Fibroblast of villous mesenchyme (primary cell): Measurements from ENCODE around the gene SLC22A31. TPM values are rescaled to one million over a fixed set of nuclear protein-coding genes. Genes with fewer than 3 reads are reported as not detected.
A peak's percentile ranks its signal among the peaks of the same experiment; 100 is the strongest.

ENCODE experiments used
- DNase-seq: peaks from one replicate; pipeline ENCODE4 v3.0.0-alpha.2; 2010; ENCODE audit warnings: low read depth
- H3K4me3 ChIP-seq: 2 replicates; pipeline ENCODE4 v1.5.1; 2011; ENCODE audit warnings: low read depth, mild to moderate bottlenecking, low read length
- total RNA-seq: library from RNA; depleted of rRNA; stranded (reverse); fragments of >200 nt; gene quantifications from 2 replicates; pipeline ENCODE4 v1.2.3, GENCODE V29; 2012
- TF ChIP-seq, protein P1 (sequence below): IDR thresholded peaks from 2 replicates; pipeline ENCODE4 v1.5.1; 2012; ENCODE audit warnings: low read depth, mild to moderate bottlenecking, low read length; ENCODE audit not compliant: insufficient read depth

The SLC22A31 gene
- total RNA-seq, 1 donor = under 0.01 TPM

DNA sequence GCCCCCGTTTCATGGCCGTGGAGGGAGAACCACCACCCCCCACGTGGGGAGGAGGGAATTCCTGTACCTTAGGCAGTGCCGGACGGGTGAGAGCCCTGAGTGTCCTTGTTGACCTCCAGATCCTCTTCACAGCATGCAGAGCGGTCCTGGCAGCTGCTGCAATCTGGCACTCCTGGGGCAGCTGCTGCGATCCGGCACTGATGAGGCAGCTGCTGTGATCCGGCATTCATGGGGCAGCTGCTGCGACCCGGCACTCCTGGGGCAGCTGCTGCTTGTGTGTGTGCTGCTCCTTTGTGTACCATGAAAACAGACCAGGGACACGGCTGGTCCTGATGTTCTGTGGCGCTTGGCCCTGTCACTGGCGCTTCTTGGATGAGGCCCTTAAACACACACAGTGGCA lies 29.9 kb upstream of the SLC22A31 start:
- H3K4me3 ChIP-seq = no peak overlapping the region
- TF ChIP-seq, protein P1, sequence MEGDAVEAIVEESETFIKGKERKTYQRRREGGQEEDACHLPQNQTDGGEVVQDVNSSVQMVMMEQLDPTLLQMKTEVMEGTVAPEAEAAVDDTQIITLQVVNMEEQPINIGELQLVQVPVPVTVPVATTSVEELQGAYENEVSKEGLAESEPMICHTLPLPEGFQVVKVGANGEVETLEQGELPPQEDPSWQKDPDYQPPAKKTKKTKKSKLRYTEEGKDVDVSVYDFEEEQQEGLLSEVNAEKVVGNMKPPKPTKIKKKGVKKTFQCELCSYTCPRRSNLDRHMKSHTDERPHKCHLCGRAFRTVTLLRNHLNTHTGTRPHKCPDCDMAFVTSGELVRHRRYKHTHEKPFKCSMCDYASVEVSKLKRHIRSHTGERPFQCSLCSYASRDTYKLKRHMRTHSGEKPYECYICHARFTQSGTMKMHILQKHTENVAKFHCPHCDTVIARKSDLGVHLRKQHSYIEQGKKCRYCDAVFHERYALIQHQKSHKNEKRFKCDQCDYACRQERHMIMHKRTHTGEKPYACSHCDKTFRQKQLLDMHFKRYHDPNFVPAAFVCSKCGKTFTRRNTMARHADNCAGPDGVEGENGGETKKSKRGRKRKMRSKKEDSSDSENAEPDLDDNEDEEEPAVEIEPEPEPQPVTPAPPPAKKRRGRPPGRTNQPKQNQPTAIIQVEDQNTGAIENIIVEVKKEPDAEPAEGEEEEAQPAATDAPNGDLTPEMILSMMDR = no peak
- no peak for DNase-seq

DNA sequence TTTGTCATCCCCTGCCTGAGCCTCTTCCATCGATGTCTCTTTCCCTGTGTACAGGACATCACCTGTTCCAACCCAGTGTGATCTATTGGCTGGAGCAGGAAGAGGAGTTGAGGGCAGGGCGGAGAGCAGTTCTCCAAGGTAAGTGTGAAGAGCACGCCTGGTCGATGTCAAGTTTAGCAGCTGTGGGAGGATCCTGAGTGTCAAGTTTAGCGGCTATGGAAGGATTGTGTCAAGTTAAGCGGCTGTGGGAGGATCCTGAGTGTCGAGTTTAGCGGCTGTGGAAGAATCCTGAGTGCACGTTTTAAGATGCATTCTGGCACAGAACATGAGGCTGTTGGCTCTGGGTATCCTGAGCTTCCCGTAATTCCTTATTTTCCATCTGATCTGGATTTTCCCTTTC lies 24.3 kb upstream of the SLC22A31 start:
- DNase-seq = no peak
- TF ChIP-seq, protein P1 = no peak
- no peak overlapping the region for H3K4me3 ChIP-seq

DNA sequence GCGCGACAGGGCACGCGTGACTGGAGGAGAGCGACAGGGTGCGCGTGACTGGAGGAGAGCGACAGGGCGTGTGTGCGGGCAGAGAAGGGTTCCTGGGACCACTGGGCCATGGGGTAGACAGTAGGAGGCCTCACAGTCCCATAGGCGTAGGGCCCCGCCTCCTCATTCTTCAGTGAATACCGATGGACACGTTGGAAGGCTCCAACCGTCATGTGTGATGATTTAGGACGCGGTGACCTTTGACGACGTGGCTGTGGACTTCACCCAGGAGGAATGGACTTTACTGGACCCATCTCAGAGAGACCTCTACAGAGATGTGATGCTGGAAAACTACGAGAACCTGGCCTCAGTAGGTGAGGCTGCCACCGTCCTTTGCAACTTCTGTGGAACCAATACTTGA lies 22.6 kb upstream of the SLC22A31 start:
- TF ChIP-seq, protein P1 = no peak
- DNase-seq = no peak
- no peak overlapping the region for H3K4me3 ChIP-seq

DNA sequence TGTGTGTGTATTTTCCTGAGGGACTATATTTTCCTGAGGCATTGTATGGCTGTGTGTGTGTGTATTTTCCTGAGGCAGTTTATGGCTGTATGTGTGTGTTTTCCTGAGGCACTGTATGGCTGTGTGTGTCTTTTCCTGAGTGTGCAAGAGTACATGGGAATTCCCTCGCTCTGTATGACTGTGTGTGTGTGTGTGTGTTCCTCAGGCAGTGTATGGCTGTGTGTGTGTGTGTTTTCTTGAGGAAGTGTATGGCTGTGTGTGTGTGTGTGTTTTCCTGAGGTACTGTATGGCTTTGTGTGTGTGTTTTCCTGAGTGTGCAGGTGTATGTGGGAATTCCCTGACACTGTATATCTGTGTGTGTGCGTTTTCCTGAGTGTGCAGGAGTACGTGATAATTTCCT lies 21.3 kb upstream of the SLC22A31 start:
- no peak for DNase-seq
- TF ChIP-seq, protein P1 = no peak
- no peak overlapping the region for H3K4me3 ChIP-seq

DNA sequence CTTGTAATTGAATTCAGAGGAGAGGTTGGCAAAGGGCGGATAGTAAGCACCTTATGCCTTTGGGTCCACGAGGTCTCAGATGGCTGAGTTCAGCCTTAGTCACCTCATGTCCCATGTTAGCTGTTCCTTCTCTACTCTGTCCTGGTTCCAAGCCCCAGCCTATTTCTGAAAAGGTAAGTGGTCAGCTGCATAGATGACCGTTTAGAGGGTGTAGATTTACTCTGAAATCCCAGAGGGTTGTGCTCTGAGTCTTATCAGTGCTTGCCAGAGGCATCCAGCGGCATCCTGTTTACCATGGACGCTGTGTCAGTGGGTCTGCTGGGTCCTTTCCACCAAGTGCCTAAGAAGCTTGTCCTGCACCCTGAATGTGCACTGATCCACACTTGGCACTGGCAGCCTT lies 19.0 kb upstream of the SLC22A31 start:
- TF ChIP-seq, protein P1 = no peak
- H3K4me3 ChIP-seq = no peak overlapping the region
- DNase-seq = no peak

DNA sequence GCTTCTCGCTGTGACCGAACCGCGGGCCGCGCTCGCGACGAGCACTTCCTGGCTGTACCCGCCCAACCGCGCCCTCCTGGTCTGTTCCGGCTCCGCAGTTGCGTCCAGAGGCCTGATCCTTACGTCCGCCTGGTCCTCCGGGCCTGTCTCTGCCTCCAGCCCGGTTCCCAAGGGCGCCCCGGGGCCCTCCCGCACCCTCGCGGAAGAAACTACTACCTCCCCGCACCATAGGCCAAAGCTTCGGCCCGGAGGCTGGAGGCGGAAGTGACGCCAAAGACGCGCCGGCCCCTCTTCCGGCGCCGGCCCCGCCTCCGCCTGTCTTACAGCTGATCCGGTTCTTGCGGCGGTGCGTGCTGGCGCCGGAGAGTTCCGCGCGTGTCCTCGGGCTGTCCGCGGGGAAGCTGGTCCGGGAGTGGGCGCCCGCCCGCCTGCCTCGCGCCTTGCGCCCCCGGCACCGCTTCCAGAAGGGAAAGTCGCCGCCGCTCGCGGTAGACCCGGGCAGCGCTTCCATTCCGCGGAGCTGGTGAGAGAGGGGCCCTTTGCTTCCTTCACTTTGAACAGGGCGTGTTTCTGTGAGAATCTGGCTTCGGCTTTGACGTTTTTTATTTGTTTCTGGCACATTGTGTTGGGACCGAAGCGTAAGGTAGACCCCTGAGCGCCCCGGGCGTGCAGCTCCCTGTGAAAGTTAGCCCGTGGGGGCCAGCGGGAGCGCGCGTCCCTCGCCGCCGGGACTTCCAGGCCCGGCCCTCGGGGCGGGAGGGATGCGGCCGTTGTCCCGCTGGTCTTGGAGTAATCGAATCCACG lies 17.3 kb upstream of the SLC22A31 start, which contains the start of gene ZNF778:
Gene ZNF778 (plus strand): TSS at position 316 of the 804 bp plus-strand sequence. CDS start 3,425 bp downstream, outside the sequence.
- peak within 1 kb of the TSS; percentile 97 for H3K4me3 ChIP-seq
- TF ChIP-seq, protein P1 = no peak
- peak; percentile 87 for DNase-seq

DNA sequence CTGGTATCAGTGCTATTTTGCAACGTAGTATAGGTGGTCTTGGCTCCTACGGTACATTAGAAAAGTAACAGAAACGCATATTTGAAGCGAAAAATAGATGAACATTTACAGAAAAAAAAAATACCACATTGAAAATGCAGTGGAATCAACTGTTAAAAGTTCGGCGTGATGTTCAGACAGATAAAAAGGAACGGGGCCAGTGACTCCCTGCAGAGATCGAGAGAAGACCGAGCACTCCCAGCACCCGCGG lies 16.7 kb upstream of the SLC22A31 start:
- H3K4me3 ChIP-seq = peak overlapping the region; percentile 97
- DNase-seq = peak; percentile 8
- TF ChIP-seq, protein P1 = no peak
